Measurements from ENCODE around the gene LIFR. TPM values are rescaled to one million over a fixed set of nuclear protein-coding genes. Genes with fewer than 3 reads are reported as not detected.

LIFR gene
- total RNA-seq, 1 experiment from 2014 or later = 10.6 TPM

GRCh38 chr5:38543074-38543473 lies 13.4 kb downstream of the LIFR start:
- no peak overlapping the region for H3K4me2 ChIP-seq (ENCODE audit: low read length)
- ChIA-PET RAD21 (ENCODE audit: low non-redundant PET in 1 of 2, low total read pairs in 2 of 2, uncharacterized antibody in 2 of 2, unreplicated experiment in 2 of 2) (no interaction called here), POLR2A (no interaction called here), CTCF (no interaction called here)
- no TSS peak for BruUV-seq (replicated peaks)
- H2AFZ ChIP-seq (ENCODE audit: low read depth, low read length, poor library complexity, severe bottlenecking) = no peak overlapping the region
- H3K4me3 ChIP-seq (replicated peaks in 1 of 2; ENCODE audit: low read depth in 1 of 2, low read length in 2 of 2) = no peak overlapping the region
- peaks cover 0 to under 1% of the 10 kb centered on the region in 2 experiments; a peak in 2 of 4 replicates for H3K4me1 ChIP-seq (ENCODE audit: control insufficient read depth in 1 of 2, insufficient read depth in 2 of 2, low read length in 2 of 2)
- H3K9me3 ChIP-seq (ENCODE audit: control insufficient read depth in 1 of 2, insufficient read depth in 1 of 2, low read depth in 1 of 2, low read length in 2 of 2) = no peaks in the 10 kb centered on the region
- DNase-seq (ENCODE audit: low read depth, low spot score) (no peak), ATAC-seq (no peak)
- no peaks in the 10 kb centered on the region for H4K20me1 ChIP-seq (ENCODE audit: insufficient read depth)
- H3K27ac ChIP-seq (ENCODE audit: low read depth, low read length) = no peak overlapping the region
- H3K36me3 ChIP-seq (ENCODE audit: control insufficient read depth in 1 of 2, insufficient read depth in 2 of 2, low read length in 2 of 2) = no peaks in the 10 kb centered on the region
- H3K9me2 ChIP-seq (ENCODE audit: insufficient read depth) = no peaks in the 10 kb centered on the region
- no peaks in the 10 kb centered on the region for H3K27me3 ChIP-seq (ENCODE audit: insufficient read depth, low read length)
- intact Hi-C loops (cut with micrococcal nuclease) = no loop called here
- H3K9ac ChIP-seq (ENCODE audit: low read length) = no peak overlapping the region
- no peaks in the 10 kb centered on the region for H3K79me2 ChIP-seq (ENCODE audit: insufficient read depth, low read length)
- no peak for TF ChIP-seq EZH2phosphoT487 (IDR thresholded peaks at IDR 0.05; ENCODE audit: borderline replicate concordance)
- TF ChIP-seq EGR1 (IDR thresholded peaks at IDR 0.05; ENCODE audit: low read depth) = no peak
- no peak for TF ChIP-seq ZFX (IDR thresholded peaks at IDR 0.05)
- TF ChIP-seq ZBTB33 (IDR thresholded peaks at IDR 0.05; ENCODE audit: extremely low read depth, insufficient replicate concordance, low read length) = no peak

GRCh38 chr5:38541174-38541725 lies 15.2 kb downstream of the LIFR start:
- DNase-seq (ENCODE audit: low read depth, low spot score) = no peak
- ChIA-PET POLR2A (no interaction called here), CTCF (interaction anchor here (0.9 kb wide), 1 partner anchor 100 kb away, joined by 3 read pairs; no protein-coding TSS in a partner anchor), RAD21 (ENCODE audit: low non-redundant PET in 1 of 2, low total read pairs in 2 of 2, uncharacterized antibody in 2 of 2, unreplicated experiment in 2 of 2) (no interaction called here)
- TF ChIP-seq TCF7L2 (IDR thresholded peaks at IDR 0.05; ENCODE audit: borderline replicate concordance, extremely low read depth, insufficient read depth, insufficient read length) (no peak), SRF (IDR thresholded peaks at IDR 0.05; ENCODE audit: low read depth) (no peak), JUND (IDR thresholded peaks at IDR 0.05) (no peak), EZH2 (IDR thresholded peaks at IDR 0.05) (no peak), EGR1 (IDR thresholded peaks at IDR 0.05; ENCODE audit: low read depth) (no peak), MAX (IDR thresholded peaks at IDR 0.05) (no peak), ZBTB33 (IDR thresholded peaks at IDR 0.05; ENCODE audit: extremely low read depth, insufficient replicate concordance, low read length) (no peak), SIN3A (IDR thresholded peaks at IDR 0.05; ENCODE audit: low read depth) (no peak), POLR2AphosphoS5 (IDR thresholded peaks at IDR 0.05; ENCODE audit: low read depth, low read length) (no peak), FOSL1 (IDR thresholded peaks at IDR 0.05; ENCODE audit: low read depth) (no peak), CEBPB (IDR thresholded peaks at IDR 0.05; ENCODE audit: low read depth) (no peak), ATF3 (IDR thresholded peaks at IDR 0.05) (no peak), ZFX (IDR thresholded peaks at IDR 0.05) (no peak), ELF1 (IDR thresholded peaks at IDR 0.05; ENCODE audit: borderline replicate concordance, low read depth) (no peak), RAD21 (IDR thresholded peaks at IDR 0.05; ENCODE audit: low read depth) (no peak)
- intact Hi-C loops (cut with micrococcal nuclease) = no loop called here
- no peak for ATAC-seq
- Histone ChIP-seq H3K4me1 (ENCODE audit: control insufficient read depth in 1 of 2, insufficient read depth in 2 of 2, low read length in 2 of 2) (no peaks in the 10 kb centered on the region), H4K20me1 (ENCODE audit: insufficient read depth) (no peaks in the 10 kb centered on the region), H3K4me3 (replicated peaks in 1 of 2; ENCODE audit: low read depth in 1 of 2, low read length in 2 of 2) (no peak overlapping the region), H3K27me3 (ENCODE audit: insufficient read depth, low read length) (no peaks in the 10 kb centered on the region), H3K9me2 (ENCODE audit: insufficient read depth) (no peaks in the 10 kb centered on the region), H3K4me2 (ENCODE audit: low read length) (no peak overlapping the region), H3K36me3 (ENCODE audit: control insufficient read depth in 1 of 2, insufficient read depth in 2 of 2, low read length in 2 of 2) (no peaks in the 10 kb centered on the region), H3K9me3 (ENCODE audit: control insufficient read depth in 1 of 2, insufficient read depth in 1 of 2, low read depth in 1 of 2, low read length in 2 of 2) (no peaks in the 10 kb centered on the region), H3K9ac (ENCODE audit: low read length) (no peak overlapping the region), H3K79me2 (ENCODE audit: insufficient read depth, low read length) (no peaks in the 10 kb centered on the region), H3K27ac (ENCODE audit: low read depth, low read length) (no peak overlapping the region), H2AFZ (ENCODE audit: low read depth, low read length, poor library complexity, severe bottlenecking) (no peak overlapping the region)
- no TSS peak for BruUV-seq (replicated peaks)

Data from HCT116 (cell line).